GM20000 (cell line): Measurements from ENCODE around the gene FHIT.

Experiments
- DNase-seq: peaks from one replicate; pipeline ENCODE4 v3.0.0; 2012; ENCODE audit warnings: low spot score
- CTCF ChIP-seq: IDR thresholded peaks from 2 replicates; pipeline ENCODE4 v1.5.1; 2012; ENCODE audit warnings: mild to moderate bottlenecking, control low read depth; ENCODE audit errors: extremely low read depth, missing control alignments

The FHIT gene

GRCh38 chr3:59709702-59710553 lies 1541.3 kb downstream of the FHIT start:
- DNase-seq = no peak
- no peak for TF ChIP-seq CTCF

- no peak for TF ChIP-seq CTCF
- DNase-seq = no peak
These were observed 1543.0 kb downstream of the FHIT start for GRCh38 chr3:59708202-59708601.

GRCh38 chr3:59704292-59704691 lies 1547.0 kb downstream of the FHIT start:
- TF ChIP-seq CTCF = no peak
- DNase-seq = no peak

GRCh38 chr3:59699648-59700320 lies 1551.5 kb downstream of the FHIT start:
- TF ChIP-seq CTCF = no peak
- DNase-seq = no peak
